GOT3 (cell line): ENCODE data around the gene DDIT3.

ENCODE experiments used
- DNase-seq: peaks from one replicate; lab custom pipeline; 2025; ENCODE audit warnings: mixed read lengths; lab: John Stamatoyannopoulos, UW

The DDIT3 gene

GRCh38 chr12:57485695-57486094, 34.6 kb downstream of the DDIT3 start:
- no peak for DNase-seq

GRCh38 chr12:57483466-57483865, 36.8 kb downstream of the DDIT3 start:
- no peak for DNase-seq

- DNase-seq, result no peak
Measured at GRCh38 chr12:57481671-57482070, 38.6 kb downstream of the DDIT3 start.

GRCh38 chr12:57479376-57480115, 40.8 kb downstream of the DDIT3 start, which contains the start of gene ARHGAP9:
ARHGAP9 (minus strand) TSS chr12:57479866; CDS start chr12:57479406, 460 bp downstream.
- DNase-seq, result no peak

- DNase-seq, result no peak
Measured at GRCh38 chr12:57479043-57479375, 41.3 kb downstream of the DDIT3 start.

GRCh38 chr12:57477710-57478681, 42.3 kb downstream of the DDIT3 start:
- no peak for DNase-seq

- no peak for DNase-seq
Measured at GRCh38 chr12:57476993-57477709, 43.2 kb downstream of the DDIT3 start.

- DNase-seq, result no peak
Measured at GRCh38 chr12:57476162-57476992, 43.9 kb downstream of the DDIT3 start.

- no peak for DNase-seq
Measured at GRCh38 chr12:57475271-57476161, 44.8 kb downstream of the DDIT3 start.

- DNase-seq, result no peak
Measured at GRCh38 chr12:57474862-57475261, 45.5 kb downstream of the DDIT3 start.

GRCh38 chr12:57474430-57474829, 45.9 kb downstream of the DDIT3 start:
- DNase-seq, result no peak

GRCh38 chr12:57473886-57474285, 46.4 kb downstream of the DDIT3 start:
- no peak for DNase-seq

GRCh38 chr12:57473392-57473791, 46.9 kb downstream of the DDIT3 start:
- no peak for DNase-seq

- DNase-seq, result no peak
Measured at GRCh38 chr12:57472391-57472790, 47.9 kb downstream of the DDIT3 start.

GRCh38 chr12:57471661-57472060, 48.7 kb downstream of the DDIT3 start:
- DNase-seq, result no peak

- DNase-seq, result no peak
Measured at GRCh38 chr12:57470970-57471656, 49.2 kb downstream of the DDIT3 start.

GRCh38 chr12:57470286-57470969, 49.9 kb downstream of the DDIT3 start:
- no peak for DNase-seq

GRCh38 chr12:57469296-57470164, 50.8 kb downstream of the DDIT3 start:
- no peak for DNase-seq
